ENCODE results near the gene ERICH2.

ERICH2 gene

GRCh38 chr2:170821531-170822289 is 51.5 kb downstream of the ERICH2 start:
- H3K4me3 ChIP-seq (ENCODE audit: low read length): peak overlapping the region; percentile 16
- no peak for TF ChIP-seq CTCF (conservative IDR thresholded peaks at IDR 0.05; ENCODE audit: low read length)
- DNase-seq (ENCODE audit: low read depth): no peak

DNA sequence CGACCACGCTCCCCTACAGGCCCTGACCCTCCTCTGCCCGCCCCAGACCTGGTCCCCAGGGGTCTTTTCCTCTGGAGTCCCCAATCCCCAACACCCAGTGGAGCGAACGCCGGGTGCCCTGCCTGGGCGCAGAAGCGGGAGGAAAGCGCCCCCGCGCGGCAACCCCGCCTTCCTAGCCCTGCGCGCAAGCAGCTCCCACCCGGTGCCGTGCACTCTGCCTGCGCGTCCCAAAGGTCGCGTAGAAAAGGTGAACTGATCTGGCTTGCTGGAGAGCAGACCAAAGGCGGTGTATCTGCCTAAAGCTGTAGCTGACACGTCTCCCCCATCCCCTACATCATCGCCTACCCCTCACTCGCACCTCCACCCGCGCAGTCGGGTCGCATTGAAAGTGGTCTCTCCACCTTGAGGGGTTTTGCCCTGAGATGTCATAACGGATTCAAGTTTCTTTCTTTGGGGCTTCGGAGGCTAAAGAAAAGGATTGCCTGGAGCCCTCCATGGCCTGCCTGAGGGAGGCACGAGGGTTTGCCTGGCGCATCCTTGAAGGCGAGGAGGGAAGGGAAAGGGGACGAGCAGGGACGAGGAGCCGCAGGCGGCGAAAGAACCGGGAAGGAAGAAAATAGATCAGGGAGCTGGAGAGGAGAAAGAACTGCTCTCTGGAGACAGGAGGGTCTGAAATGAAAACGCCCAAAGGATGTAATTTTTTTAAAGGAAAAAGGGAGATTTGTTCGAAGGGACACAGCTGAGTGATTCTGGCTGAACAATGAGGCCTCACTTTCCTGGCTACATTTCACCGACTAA is 52.3 kb downstream of the ERICH2 start:
- TF ChIP-seq CTCF (conservative IDR thresholded peaks at IDR 0.05; ENCODE audit: low read length): peak; percentile 21
- H3K4me3 ChIP-seq (ENCODE audit: low read length): no peak overlapping the region; the same call in 1 of the 2 replicates
- DNase-seq (ENCODE audit: low read depth): no peak

- no peak for TF ChIP-seq CTCF (conservative IDR thresholded peaks at IDR 0.05; ENCODE audit: low read length)
- DNase-seq (ENCODE audit: low read depth): no peak
- H3K4me3 ChIP-seq (ENCODE audit: low read length): peak overlapping the region; percentile 46
Observed at GRCh38 chr2:170823088-170823897, 53.1 kb downstream of the ERICH2 start.

DNA sequence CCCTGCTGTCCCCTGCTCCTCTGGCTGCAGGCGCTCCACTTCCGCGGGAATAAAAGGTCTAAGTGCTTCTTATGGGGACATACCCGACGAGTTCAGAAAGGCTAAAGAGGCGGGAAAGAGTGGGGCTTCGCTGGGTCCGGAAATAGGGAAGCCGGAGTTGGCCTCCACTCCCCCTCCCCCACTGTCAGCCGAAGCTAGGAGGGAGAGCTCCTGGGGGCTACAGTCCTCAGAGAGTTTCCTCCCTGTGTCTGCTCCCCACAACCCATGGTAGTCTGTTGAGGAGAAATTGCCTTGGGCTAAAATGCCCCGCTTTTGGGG is 53.7 kb downstream of the ERICH2 start:
- no peak for DNase-seq (ENCODE audit: low read depth)
- TF ChIP-seq CTCF (conservative IDR thresholded peaks at IDR 0.05; ENCODE audit: low read length): no peak
- no peak overlapping the region for H3K4me3 ChIP-seq (ENCODE audit: low read length)

GRCh38 chr2:170824526-170825015 is 54.4 kb downstream of the ERICH2 start:
- TF ChIP-seq CTCF (conservative IDR thresholded peaks at IDR 0.05; ENCODE audit: low read length): no peak
- DNase-seq (ENCODE audit: low read depth): peak; percentile 22

GRCh38 chr2:170827841-170828532 is 57.8 kb downstream of the ERICH2 start:
- no peak for DNase-seq (ENCODE audit: low read depth)
- H3K4me3 ChIP-seq (ENCODE audit: low read length): no peak overlapping the region
- no peak for TF ChIP-seq CTCF (conservative IDR thresholded peaks at IDR 0.05; ENCODE audit: low read length)

More at GRCh38 chr2:170824526-170825015, 54.4 kb downstream of the ERICH2 start:
- H3K4me3 ChIP-seq (ENCODE audit: low read length): no peak overlapping the region
